ENCODE data around the gene TMEM179. TPM values are rescaled to one million over a fixed set of nuclear protein-coding genes. Genes with fewer than 3 reads are reported as not detected.

Gene TMEM179
- total and polyA plus RNA-seq, 2 of the 13 experiments (the other 11 are each of a cell fraction or from before 2014, with no cell fraction given), result not detected

GRCh38 chr14:104557766-104558165 is 46.8 kb downstream of the TMEM179 start:
- Histone ChIP-seq H2AFZ (ENCODE audit: low read length) (no peak overlapping the region), H3K9me3 (ENCODE audit: low read length) (no peaks in the 10 kb centered on the region), H4K20me1 (ENCODE audit: insufficient read depth, low read length) (0 out of 2 replicates have a peak, but pooled peaks cover 3% of the 10 kb centered on the region), H3K4me2 (ENCODE audit: low read depth, low read length) (no peak overlapping the region), H3K36me3 (replicated peaks in 1 of 2; ENCODE audit: control insufficient read depth in 1 of 2, insufficient read depth in 2 of 2, low read length in 2 of 2) (no peaks in the 10 kb centered on the region), H3K27ac (ENCODE audit: extremely low read length, insufficient read depth, low read length) (no peak overlapping the region), H3K79me2 (ENCODE audit: insufficient read depth, low read length) (no peaks in the 10 kb centered on the region), H3K9ac (ENCODE audit: insufficient read depth, low read depth, low read length) (no peak overlapping the region), H3K4me3 (replicated peaks in 1 of 3; ENCODE audit: insufficient read depth in 1 of 3, low read depth in 2 of 3, low read length in 3 of 3) (no peak overlapping the region), H3K27me3 (ENCODE audit: control insufficient read depth in 1 of 2, insufficient read depth in 2 of 2, low read length in 2 of 2) (peaks cover 12 to 83% of the 10 kb centered on the region in 2 experiments), H3K4me1 (ENCODE audit: insufficient read depth, low read length) (no peaks in the 10 kb centered on the region)
- DNase-seq (ENCODE audit: low spot score), result no peak
- FAIRE-seq, result no peak
- no TSS peak for BruUV-seq (replicated peaks)
- ChIA-PET POLR2A (no interaction called here), CTCF (ENCODE audit: low intra/inter-chr PET ratio, low total read pairs) (no interaction called here)
- ATAC-seq, result no peak
- in situ Hi-C loops (cut with HindIII; ENCODE audit: extremely low pct_ligation_motif_present, low pct_unique_long_range_greater_than_20kb) (no loop called here), intact Hi-C loops (cut with micrococcal nuclease; ENCODE audit: unreplicated experiment) (no loop called here)
- no CpG with 5 or more reads among the region's 1 CpG for WGBS (ENCODE audit: low lambda C conversion rate)
- no peak for TF ChIP-seq KLF12 (CRISPR knock-in tag; IDR thresholded peaks at IDR 0.05; ENCODE audit: borderline replicate concordance)
- no peak for TF ChIP-seq ZNF263 (CRISPR knock-in tag; IDR thresholded peaks at IDR 0.05)
- TF ChIP-seq ZKSCAN8 (CRISPR knock-in tag; IDR thresholded peaks at IDR 0.05; ENCODE audit: borderline replicate concordance), result no peak
- TF ChIP-seq ZNF784 (CRISPR knock-in tag; IDR thresholded peaks at IDR 0.05; ENCODE audit: borderline replicate concordance), result no peak
- no peak for TF ChIP-seq AKNA (CRISPR knock-in tag; IDR thresholded peaks at IDR 0.05; ENCODE audit: borderline replicate concordance)
- no peak for TF ChIP-seq HNRNPUL1 (IDR thresholded peaks at IDR 0.05; ENCODE audit: low read depth, low read length)
- no peak for TF ChIP-seq ZBTB33 (CRISPR knock-in tag; IDR thresholded peaks at IDR 0.05)
- no peak for TF ChIP-seq ZNF441 (CRISPR knock-in tag; IDR thresholded peaks at IDR 0.05; ENCODE audit: borderline replicate concordance)
- no peak for TF ChIP-seq SOX5 (CRISPR knock-in tag; IDR thresholded peaks at IDR 0.05; ENCODE audit: borderline replicate concordance)
- no peak for TF ChIP-seq DDIT3 (CRISPR knock-in tag; IDR thresholded peaks at IDR 0.05)
- TF ChIP-seq SNAPC5 (CRISPR knock-in tag; IDR thresholded peaks at IDR 0.05; ENCODE audit: borderline replicate concordance), result no peak
- TF ChIP-seq MAZ (IDR thresholded peaks at IDR 0.05; ENCODE audit: borderline replicate concordance, low read depth, low read length), result no peak
- no peak for TF ChIP-seq MAZ (CRISPR knock-in tag; IDR thresholded peaks at IDR 0.05; ENCODE audit: low read depth)
- no peak for TF ChIP-seq RBFOX2 (IDR thresholded peaks at IDR 0.05; ENCODE audit: low read depth, low read length)

All from HepG2 (cell line).